Measurements from ENCODE around the gene PHF2. TPM values are rescaled to one million over a fixed set of nuclear protein-coding genes. Genes with fewer than 3 reads are reported as not detected.

PHF2 gene
- 6.3 and 8.1 TPM in 2 replicates for total RNA-seq (2014; rRNA removed; shearing (Covaris generic))

DNA sequence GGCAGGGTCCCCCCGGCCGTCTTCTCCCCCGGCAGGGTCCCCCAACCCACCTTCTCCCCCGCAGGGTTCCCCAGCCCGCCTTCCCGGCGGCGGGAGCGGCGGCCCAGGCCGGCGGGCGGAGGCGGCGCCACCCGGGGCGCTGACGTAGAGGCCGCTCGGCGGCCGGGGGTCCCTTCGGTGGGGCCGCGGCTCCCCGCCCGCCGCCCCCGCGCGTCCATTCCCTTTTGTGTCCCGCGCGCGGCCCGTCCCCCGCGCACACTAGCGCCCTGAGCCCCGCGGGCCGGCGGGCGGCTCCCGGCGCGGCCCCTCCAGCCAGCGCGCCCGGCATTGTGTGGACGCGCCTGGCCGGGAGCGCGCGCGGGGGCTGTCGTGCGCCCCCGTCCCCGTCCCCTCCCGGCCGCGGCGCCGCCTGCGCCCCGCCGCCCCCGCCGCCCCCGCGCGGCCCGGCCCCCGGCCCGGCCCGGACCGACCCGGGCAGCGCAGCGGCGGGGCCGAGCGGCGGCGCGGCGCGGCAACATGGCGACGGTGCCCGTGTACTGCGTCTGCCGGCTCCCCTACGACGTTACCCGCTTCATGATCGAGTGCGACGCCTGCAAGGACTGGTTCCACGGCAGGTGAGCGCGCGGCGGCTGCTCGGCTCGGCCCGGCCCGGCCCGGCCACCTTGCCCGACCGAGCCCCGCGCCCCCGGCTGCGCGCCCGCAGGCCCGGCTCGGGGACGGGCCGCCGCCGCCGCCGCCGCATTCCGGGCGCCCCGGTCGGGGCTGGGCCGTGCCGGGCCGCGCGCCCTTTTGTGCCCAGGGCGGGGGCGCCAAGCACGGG, at the start of gene PHF2:
Gene PHF2 (plus strand): TSS at position 327 of the 820 bp plus-strand sequence. CDS start 190 bp downstream, at position 517.
- in situ Hi-C loops (cut with HindIII; ENCODE audit: low sequenced_read_pairs), result no loop called here
- DNase-seq (ENCODE audit: low spot score), result no peak

DNA sequence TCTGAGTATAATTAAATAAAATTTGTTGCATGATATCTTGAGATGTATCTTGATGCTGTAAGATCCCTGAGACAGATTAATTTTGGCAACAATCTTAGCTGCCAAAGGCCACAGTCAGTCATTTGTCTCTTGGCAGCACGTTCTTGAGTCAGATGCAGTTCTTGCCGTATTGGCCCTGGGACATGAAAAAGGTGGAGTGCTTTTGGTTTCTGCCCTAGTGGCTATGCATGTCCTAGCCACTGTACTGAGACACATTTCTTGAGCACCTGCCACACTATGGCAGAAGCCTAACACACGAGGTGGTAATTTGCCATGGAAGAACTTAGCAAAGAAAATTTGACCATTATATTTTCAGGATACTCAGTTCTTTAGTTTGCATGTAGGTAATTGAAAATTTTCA, 45.0 kb upstream of the PHF2 start:
- peak; percentile 93 for DNase-seq (ENCODE audit: low spot score)
- in situ Hi-C loops (cut with HindIII; ENCODE audit: low sequenced_read_pairs), result no loop called here

DNA sequence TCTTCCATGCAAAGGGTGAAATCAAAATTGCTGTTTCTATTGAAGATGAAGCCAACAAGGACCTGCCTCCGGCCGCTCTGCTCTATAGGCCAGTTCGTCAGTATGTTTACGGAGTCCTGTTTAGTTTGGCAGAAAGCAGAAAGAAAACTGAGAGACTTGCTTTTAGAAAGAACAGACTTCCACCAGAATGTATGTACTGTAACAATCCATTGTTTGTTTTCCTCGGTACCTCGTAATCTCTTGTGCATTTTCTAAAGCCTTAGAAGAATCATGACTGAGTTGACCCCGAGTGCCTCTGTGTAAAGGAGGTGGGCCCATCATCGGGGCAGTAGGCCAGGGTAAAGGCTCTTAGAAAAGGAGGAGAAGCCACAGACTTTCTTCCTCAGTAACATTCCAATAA, 44.2 kb upstream of the PHF2 start:
- no peak for DNase-seq (ENCODE audit: low spot score)
- in situ Hi-C loops (cut with HindIII; ENCODE audit: low sequenced_read_pairs), result no loop called here

DNA sequence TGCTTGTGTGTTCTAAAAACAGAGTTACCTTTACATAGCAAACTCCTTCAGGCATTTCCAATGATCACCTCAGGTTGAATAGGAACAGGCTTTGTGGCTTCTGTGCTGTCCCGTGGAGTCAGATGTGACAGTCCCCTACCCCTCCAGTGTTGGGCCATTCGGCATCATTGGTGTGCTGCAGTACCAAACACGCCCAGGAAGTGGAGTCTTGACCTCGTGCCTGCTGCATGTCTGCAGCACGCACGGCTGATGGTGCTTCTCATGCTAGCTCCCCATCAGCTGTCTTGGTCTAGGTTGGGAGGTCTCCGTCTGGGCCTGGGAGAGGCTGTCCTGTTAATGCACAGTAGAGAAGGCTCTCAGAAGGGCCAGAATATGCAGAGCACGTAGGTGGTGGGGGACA, 42.5 kb upstream of the PHF2 start:
- DNase-seq (ENCODE audit: low spot score), result no peak
- in situ Hi-C loops (cut with HindIII; ENCODE audit: low sequenced_read_pairs), result no loop called here

DNA sequence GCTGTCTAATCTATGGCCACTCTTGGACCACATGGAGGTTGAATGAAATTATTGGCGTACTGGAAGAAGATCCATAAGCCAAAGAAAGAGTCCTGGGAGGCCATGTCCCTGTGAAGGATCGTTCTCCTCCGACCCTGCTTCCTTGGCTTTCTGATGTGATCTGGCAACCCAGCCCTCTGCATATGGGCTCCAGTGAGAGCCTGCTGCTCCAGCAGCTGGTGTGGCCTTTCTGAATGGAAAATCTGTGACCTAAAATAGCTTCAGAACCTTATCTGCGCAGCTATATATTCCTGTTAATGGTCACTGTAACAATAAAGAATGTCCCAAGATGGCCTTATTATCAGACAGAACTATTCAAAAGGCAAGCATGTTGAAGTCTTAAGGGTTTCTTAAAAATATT, 40.2 kb upstream of the PHF2 start:
- in situ Hi-C loops (cut with HindIII; ENCODE audit: low sequenced_read_pairs), result no loop called here
- peak; percentile 84 for DNase-seq (ENCODE audit: low spot score)

DNA sequence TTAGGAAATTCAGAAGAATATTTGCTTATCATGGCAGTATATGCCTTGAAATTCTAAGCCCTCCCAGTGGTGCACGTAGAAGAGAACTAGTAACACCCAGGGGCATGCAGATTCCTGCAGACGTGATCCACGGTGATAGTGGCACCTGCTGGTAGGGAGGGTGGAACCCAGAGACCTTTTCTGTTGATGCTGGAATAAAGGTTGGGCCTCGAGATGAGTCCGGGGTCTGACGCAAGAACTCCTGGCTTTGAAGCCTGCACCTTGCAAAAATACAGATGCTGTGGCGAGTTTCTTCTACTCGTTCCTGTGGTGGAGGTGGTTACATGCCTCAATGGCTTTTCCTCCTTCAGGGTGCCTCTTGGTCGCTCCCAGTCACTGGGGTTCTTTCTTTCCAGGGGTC, 39.5 kb upstream of the PHF2 start:
- no peak for DNase-seq (ENCODE audit: low spot score)
- in situ Hi-C loops (cut with HindIII; ENCODE audit: low sequenced_read_pairs), result no loop called here

DNA sequence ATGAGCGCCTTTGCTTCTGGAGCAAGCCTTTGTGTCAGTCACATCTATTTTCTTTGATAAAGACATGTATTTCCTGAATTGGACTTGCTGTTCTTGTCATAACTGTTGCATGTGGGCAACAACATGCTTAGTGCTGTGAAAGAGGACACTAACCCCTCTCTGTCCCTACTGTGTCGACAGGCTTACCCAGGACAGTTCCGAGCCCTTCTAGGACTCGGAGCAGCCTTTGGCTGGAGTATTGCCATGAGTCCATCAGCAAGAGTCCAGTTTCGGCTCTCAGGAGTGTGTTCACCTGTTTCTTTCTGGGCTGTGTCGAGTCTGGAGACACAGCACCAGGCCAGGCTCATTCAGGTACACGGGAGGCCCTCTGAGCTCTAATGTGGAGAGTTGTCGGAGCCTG, 36.1 kb upstream of the PHF2 start:
- peak; percentile 36 for DNase-seq (ENCODE audit: low spot score)
- in situ Hi-C loops (cut with HindIII; ENCODE audit: low sequenced_read_pairs), result no loop called here

DNA sequence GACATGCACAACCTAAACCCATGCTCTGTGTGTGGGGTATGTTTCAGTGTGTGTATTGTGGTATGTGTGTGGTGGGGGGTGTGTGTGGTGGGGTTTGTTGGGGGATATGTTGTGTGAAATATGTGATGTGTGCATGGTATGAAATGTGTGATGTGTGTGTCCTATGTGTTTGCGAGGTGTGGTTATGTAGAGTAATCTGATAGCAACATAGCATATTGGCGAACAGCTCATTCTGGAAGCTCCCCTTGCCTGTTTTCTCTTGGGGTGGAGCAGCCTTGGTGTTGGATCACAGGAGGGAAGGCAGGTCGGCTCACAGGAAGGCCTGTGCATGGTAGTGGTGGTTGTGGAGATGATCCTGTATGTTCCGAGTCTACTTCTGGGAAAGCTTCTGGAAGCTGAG, 35.4 kb upstream of the PHF2 start:
- DNase-seq (ENCODE audit: low spot score), result no peak
- in situ Hi-C loops (cut with HindIII; ENCODE audit: low sequenced_read_pairs), result no loop called here

DNA sequence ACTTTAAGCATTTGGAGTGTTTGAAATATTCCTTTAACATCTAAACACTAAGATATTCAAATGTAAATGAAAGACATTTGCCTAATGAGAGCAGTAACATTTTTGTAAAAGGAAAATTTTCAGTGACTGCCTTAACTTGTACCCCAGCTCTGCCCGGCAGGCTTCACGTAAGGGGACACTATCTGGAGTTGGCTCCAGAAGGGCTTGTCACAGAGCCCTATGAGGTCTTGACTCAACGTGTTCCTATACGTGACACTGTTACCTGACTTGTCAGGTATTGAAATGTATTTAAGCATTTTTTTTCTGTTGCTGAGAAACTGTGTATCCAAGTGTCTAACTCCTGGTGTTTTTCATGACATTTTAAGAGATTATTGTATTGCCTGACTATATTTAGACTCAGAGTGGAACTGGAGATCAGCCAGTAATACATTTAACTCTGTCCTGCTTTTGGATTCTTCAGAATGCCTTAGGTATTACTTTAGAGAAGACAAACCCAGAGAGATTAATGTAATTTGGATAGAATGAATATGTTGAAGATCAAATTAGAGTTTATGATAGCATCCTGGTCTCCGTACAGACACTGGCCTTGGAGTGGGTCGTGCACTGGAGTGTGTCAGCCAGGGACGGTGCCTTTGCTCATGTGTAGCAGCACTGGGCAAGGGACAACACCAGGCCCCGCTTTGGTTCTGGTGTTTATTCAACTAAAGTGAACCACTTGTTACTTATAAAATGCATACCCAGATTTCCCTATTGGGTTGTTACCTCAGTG, 34.6 kb upstream of the PHF2 start:
- peak; percentile 44 for DNase-seq (ENCODE audit: low spot score)
- in situ Hi-C loops (cut with HindIII; ENCODE audit: low sequenced_read_pairs), result no loop called here

DNA sequence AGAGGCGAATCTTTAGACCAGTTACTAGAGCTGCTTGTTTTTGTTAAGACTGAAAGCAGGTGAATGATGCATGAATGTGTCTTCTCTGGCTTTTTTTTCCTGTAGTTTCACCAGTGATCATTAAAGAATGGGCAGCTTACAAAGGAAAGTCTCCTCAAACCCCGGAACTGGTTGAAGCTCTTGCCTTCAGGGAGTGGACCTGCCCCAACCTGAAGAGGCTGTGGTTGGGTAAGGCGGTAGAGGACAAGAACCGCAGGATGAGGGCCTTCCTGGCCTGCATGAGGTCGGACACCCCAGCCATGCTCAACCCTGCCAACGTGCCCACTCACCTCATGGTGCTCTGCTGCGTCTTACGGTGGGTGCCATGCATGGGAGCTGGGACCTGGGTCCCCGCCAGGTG, 33.3 kb upstream of the PHF2 start:
- in situ Hi-C loops (cut with HindIII; ENCODE audit: low sequenced_read_pairs), result no loop called here
- no peak for DNase-seq (ENCODE audit: low spot score)

DNA sequence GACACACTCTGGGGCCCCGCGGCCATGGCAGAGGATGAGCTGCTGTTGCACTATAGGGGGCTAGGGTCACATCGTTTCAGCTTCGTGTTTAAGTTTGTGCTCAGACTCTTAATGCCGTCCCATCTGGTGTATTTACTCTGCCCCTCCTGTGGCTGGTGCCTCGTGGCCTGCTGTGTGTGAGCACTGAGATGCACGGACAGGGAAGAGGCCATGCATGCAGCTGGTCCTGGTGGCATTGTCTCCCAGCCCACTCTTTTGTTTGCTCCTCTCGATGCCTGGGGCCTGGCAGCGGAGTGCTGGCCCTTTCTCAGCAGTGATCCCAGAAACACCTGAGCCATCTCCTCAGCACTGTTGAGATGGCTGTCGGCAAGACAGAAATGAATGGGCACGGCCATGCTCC, 30.0 kb upstream of the PHF2 start:
- in situ Hi-C loops (cut with HindIII; ENCODE audit: low sequenced_read_pairs), result no loop called here
- DNase-seq (ENCODE audit: low spot score), result no peak

DNA sequence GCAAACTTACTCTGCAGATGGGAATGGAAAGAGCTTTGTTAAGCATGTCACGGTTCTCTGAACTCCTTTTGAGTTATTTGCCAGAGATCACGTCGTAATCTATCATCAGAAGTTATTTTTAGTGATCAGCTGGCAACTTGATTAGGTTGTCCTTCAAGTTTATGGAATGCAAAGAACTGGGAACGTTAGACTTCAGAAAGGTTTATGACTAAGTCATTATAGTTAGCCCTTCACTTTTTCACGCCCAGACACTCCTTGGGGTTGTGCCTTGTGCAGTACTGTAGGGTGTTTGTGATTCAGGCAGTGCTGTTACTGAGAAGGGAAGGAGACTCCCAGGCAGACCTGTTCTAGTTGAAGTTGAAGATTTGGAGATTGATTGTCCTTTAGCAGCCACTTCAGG, 26.8 kb upstream of the PHF2 start:
- no peak for DNase-seq (ENCODE audit: low spot score)
- in situ Hi-C loops (cut with HindIII; ENCODE audit: low sequenced_read_pairs), result no loop called here

DNA sequence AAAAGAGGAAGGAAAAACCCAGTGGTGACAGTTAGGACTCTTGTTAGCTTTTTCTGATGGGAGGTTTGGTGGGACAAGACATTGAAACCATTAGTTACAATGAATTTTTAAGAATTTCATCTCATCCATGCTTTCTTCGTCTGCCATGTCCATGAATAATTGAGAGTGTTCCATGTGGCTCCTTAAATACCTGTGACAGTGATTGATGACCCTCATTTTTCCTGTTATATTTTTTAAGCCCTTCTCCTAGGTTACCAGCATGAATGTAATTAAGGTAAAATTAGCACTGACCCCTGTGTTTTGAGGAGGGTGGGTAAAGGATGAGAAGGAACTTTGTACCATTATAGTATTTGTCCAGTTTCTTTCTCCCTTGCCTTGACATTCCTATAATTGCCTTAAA, 23.5 kb upstream of the PHF2 start:
- in situ Hi-C loops (cut with HindIII; ENCODE audit: low sequenced_read_pairs), result no loop called here
- DNase-seq (ENCODE audit: low spot score), result no peak

DNA sequence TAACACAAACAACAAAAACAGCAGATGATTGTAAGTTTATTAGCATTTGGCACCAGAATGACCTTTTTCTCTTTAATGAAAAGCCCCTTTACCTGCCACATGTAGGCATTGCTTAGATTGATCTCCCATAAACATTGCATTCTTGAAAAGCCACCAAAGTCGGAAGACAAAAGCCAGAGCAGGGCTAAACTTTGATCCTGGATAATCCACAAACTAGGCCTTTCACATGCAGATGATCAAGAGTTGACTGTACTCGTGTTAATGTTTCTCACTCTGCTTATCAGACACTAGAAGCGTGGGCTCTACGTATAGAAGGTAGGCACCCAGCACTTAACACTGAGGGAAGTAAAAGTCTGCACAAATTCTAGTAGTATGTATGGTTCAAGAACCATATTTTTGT, 21.0 kb upstream of the PHF2 start:
- in situ Hi-C loops (cut with HindIII; ENCODE audit: low sequenced_read_pairs), result no loop called here
- DNase-seq (ENCODE audit: low spot score), result no peak

DNA sequence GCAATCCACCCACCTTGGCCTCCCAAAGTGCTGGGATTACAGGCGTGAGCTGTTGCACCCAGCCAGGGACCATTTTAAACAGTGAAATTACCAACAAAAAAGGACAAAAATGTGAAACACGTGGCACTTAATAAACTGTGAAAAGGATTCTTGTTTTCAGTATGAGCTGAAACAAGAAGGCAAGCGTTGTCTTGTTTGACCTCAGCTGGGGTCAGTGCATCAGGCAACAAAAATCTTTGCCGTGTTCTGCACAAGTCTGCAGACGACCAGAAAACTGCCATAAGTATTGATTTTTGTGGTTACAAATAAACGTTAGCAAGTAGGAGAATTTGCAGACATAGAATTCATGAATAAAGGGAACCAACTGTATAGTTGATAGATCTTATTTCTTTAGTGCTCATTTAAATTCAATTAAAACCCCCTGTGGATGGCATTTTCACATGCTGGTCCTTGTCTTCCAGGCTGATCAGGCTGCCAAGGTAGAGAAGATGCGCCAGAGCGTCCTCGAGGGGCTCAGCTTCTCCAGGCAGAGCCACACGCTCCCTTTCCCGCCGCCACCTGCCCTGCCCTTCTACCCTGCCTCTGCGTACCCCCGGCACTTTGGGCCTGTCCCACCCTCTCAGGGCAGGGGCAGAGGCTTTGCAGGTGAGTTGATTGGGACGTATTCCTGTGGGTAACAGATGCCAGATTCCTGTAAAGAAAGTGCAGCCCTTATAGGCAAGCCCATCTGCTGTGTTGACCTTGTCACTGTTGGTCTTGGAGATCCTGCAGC, 18.8 kb upstream of the PHF2 start:
- in situ Hi-C loops (cut with HindIII; ENCODE audit: low sequenced_read_pairs), result no loop called here
- DNase-seq (ENCODE audit: low spot score), result no peak

DNA sequence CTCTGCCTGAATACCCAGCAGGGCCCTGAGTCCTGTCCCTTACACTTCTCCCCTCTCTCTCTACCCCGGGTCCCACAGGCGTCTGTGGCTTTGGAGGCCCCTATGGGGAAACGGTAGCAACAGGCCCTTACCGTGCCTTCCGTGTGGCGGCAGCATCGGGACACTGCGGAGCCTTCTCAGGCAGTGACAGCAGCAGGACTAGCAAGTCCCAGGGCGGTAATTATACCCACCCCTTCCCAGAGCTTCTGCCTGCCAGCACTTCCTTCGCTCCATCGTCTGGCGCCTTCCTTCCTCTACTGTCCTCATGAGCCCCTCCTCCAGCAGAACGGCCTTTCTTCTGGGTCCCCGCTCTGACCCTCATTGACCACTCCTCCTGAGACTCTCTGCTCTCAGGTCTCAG, 17.9 kb upstream of the PHF2 start:
- in situ Hi-C loops (cut with HindIII; ENCODE audit: low sequenced_read_pairs), result no loop called here
- DNase-seq (ENCODE audit: low spot score), result no peak

DNA sequence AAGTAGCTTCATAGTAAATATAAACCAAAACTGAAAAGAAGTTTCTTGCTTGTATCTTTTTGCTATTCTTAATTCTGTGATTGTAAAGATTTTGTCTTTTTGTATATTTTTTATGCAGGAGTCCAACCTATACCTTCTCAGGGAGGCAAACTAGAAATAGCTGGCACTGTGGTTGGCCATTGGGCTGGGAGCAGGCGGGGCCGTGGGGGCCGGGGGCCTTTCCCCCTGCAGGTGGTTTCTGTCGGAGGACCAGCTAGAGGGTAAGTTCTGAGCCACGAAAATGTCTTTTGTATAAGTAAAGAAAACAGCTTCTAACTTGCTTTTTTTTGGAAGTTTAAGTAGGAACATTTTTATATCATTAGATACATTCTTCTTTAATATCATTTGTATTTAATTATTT, 15.4 kb upstream of the PHF2 start:
- DNase-seq (ENCODE audit: low spot score), result no peak
- in situ Hi-C loops (cut with HindIII; ENCODE audit: low sequenced_read_pairs), result no loop called here

DNA sequence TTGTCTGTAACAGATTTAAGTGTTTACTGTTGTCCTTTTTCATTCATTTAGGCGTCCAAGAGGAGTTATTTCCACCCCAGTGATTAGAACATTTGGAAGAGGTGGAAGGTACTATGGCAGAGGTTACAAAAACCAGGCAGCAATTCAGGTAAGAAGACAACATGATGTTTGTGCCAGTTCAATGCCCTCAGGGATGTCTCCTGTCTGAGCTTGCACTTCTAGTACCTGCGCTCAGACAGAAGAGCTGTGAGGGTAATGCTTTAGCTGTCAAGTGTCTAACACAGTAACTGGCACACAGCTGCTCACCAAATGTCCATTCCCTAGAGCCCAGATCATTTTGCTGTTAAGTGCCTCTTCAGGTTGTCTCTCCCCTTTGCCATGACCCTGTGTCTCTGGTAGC, 14.2 kb upstream of the PHF2 start:
- in situ Hi-C loops (cut with HindIII; ENCODE audit: low sequenced_read_pairs), result no loop called here
- no peak for DNase-seq (ENCODE audit: low spot score)

DNA sequence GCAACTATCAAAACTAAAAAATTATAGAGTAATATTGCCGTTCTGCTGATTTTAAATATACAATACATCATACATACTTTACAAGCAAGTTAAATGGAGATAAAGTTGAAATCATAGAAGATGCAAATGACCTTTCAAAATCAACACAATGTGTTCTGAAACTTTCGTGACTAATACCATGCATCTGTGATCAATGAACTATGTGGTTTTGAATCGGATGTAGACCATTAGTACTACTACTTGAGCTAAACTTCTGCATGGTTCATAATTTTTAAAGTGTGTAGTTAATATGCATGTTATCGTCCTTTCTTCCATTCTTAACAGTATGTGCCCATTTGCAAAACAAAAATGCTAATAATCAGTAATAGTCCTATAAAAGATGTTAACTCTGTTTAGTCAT, 11.3 kb upstream of the PHF2 start:
- in situ Hi-C loops (cut with HindIII; ENCODE audit: low sequenced_read_pairs), result no loop called here
- no peak for DNase-seq (ENCODE audit: low spot score)
